GOT3 (cell line): ENCODE data around the gene IBTK.
"Not testable (repeated sequence)": the region's sequence is repeated elsewhere in the genome, so short reads cannot be mapped to it uniquely, and the experiment has no call there.

ENCODE experiments used
- DNase-seq: peaks from one replicate; lab custom pipeline; 2025; ENCODE audit warnings: mixed read lengths; lab: John Stamatoyannopoulos, UW

IBTK gene, protein sequence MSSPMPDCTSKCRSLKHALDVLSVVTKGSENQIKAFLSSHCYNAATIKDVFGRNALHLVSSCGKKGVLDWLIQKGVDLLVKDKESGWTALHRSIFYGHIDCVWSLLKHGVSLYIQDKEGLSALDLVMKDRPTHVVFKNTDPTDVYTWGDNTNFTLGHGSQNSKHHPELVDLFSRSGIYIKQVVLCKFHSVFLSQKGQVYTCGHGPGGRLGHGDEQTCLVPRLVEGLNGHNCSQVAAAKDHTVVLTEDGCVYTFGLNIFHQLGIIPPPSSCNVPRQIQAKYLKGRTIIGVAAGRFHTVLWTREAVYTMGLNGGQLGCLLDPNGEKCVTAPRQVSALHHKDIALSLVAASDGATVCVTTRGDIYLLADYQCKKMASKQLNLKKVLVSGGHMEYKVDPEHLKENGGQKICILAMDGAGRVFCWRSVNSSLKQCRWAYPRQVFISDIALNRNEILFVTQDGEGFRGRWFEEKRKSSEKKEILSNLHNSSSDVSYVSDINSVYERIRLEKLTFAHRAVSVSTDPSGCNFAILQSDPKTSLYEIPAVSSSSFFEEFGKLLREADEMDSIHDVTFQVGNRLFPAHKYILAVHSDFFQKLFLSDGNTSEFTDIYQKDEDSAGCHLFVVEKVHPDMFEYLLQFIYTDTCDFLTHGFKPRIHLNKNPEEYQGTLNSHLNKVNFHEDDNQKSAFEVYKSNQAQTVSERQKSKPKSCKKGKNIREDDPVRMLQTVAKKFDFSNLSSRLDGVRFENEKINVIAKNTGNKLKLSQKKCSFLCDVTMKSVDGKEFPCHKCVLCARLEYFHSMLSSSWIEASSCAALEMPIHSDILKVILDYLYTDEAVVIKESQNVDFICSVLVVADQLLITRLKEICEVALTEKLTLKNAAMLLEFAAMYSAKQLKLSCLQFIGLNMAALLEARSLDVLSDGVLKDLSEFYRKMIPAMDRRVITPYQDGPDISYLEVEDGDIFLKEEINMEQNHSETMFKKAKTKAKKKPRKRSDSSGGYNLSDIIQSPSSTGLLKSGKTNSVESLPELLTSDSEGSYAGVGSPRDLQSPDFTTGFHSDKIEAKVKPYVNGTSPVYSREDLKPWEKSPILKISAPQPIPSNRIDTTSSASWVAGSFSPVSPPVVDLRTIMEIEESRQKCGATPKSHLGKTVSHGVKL (N-terminal part only)

GRCh38 chr6:82247505-82248272 lies at the start of gene IBTK:
Gene IBTK, minus strand, starts transcription at chr6:82247744. Its CDS starts 7,258 bp downstream, at chr6:82240486.
- peak; percentile 91 for DNase-seq

DNA sequence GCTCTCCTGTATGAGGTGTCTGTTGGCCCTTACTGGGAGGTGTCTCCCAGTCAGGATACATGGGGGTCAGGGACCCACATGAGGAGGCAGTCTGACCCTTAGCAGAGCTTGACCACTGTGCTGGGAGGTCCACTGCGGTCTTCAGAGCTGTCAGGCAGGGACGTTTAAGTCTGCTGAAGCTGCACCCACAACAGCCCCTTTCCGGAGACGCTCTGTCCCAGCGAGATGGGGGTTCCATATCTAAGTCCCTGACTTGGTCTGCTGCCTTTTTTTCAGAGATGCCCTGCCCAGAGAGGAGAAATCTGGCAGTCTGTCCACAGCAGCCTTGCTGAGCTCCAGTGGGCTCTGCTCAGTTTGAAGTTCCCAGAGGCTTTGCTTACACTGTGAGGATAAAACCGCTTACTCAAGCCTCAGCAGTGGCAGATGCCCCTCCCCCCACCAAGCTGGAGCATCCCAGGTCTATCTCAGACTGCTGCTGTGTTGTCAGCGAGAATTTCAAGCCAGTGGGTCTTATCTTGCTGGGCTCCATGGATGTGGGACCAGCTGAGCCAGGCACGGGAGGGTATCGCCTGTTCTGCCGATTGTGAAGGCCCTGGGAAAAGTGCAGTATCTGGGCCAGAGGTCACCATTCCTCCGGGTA lies 36.3 kb upstream of the IBTK start:
- DNase-seq = no peak

DNA sequence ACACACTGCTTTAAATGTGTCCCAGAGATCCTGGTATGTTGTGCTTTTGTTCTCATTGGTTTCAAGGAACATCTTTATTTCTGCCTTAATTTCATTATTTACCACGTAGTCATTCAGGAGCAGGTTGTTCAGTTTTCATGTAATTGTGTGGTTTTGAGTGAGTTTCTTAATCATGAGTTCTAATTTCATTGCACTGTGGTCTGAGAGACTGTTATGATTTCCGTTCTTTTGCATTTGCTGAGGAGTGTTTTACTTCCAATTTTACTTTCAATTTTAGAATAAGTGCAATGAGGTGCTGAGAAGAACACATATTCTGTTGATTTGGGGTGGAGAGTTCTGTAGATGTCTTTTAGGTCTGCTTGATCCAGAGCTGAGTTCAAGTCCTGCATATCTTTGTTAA lies 34.0 kb upstream of the IBTK start:
- DNase-seq = not testable (repeated sequence)

DNA sequence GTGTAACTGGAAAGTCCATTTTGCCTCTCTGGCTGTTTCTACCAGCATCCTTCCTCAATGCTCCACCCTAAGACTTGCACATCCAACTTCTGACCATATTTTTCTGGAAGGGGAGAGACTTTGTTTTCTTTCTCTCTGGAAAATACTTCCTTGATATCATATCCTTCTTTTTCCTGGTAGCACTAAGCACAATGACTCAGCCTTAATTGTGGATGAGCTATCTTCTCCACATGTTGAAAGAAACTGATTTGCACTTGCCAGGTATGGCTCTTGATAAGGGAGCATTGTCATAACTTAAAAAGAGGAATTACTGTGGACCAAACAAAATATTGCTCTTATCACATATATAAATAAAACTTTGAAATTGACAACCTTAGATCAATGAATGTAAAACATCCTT lies 30.1 kb upstream of the IBTK start:
- no peak for DNase-seq

GRCh38 chr6:82275686-82276085 lies 28.1 kb upstream of the IBTK start:
- no peak for DNase-seq

GRCh38 chr6:82273295-82273694 lies 25.8 kb upstream of the IBTK start:
- DNase-seq = no peak

- no peak for DNase-seq
These were observed 23.5 kb upstream of the IBTK start for GRCh38 chr6:82270881-82271635.

GRCh38 chr6:82268301-82268846 lies 20.8 kb upstream of the IBTK start:
- no peak for DNase-seq

DNA sequence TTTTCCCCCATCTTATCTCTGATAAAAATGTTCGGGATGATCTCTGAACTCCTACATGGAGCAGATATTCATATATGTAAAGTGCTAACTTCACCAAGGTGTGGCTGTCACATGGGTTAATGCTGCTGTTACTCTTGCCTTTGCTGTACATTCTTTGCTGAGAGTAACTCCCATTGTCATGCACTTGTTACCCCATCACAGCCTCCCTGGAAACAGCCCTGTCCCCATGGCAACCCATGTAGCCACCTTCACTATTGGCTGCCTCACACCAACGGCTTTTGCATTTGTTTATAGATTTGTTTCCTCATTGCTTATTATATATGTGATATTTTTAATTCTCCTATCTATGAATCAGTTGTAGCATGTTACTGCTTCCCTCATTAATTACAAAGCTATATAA lies 17.3 kb upstream of the IBTK start:
- no peak for DNase-seq

DNA sequence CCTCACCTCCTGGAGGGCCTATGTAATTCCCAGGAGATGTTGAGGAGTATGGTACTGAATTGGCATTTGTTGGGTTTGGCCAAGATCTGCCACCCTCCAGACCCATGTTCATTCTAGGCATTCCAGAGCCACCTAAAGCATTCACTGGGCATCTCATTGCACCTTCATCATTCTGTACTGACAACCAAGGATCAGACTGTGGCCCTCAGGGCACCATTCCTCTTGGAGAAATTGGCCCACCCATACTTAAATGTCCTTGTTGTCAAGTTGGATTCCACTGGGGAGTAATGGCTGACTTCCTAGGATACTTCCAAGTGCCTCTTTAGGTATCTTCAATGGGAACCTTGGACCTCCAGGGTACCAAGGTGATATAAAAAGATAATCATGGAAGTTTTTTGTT lies 16.8 kb upstream of the IBTK start:
- no peak for DNase-seq

- DNase-seq = no peak
These were observed 16.4 kb upstream of the IBTK start for GRCh38 chr6:82263916-82264315.

GRCh38 chr6:82260997-82261732 lies 13.6 kb upstream of the IBTK start:
- DNase-seq = no peak

DNA sequence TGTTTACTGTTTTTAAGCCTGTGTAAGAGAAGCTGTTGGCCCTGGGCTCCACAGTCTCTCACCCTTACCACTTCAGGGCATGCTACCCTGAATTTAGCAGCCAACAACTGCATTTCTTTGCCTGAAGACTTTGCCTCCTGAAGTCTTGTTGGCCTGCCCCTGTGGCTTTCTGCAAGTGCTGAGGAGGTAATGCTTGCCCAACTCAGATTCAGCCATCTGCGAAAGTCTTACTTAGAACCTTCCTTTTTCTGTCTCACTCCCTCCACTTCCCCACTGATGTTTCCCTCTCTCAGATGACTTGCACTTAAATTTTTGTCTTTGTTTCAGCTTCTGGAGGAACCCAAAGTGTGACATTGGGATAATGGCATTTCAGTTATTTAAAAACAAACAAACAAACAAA lies 11.8 kb upstream of the IBTK start:
- DNase-seq = no peak

GRCh38 chr6:82257088-82257774 lies 9.7 kb upstream of the IBTK start:
- no peak for DNase-seq

DNA sequence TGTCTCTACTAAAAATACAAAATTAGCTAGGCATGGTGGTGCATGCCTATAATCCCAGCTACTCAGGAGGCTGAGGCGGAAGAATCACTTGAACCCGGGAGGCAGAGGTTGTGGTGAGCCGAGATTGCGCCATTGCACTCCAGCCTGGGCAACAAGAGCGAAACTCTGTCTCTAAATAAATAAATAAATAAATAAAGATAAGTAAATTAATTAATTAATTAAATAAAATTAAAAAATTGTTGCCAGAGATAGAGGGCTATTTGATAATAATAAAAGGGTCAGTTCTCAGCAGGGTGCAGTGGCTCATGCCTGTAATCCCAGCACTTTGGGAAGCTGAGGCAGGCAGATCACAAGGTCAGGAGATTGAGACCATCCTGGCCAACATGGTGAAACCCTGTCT lies 7.2 kb upstream of the IBTK start:
- DNase-seq = not testable (repeated sequence)

DNA sequence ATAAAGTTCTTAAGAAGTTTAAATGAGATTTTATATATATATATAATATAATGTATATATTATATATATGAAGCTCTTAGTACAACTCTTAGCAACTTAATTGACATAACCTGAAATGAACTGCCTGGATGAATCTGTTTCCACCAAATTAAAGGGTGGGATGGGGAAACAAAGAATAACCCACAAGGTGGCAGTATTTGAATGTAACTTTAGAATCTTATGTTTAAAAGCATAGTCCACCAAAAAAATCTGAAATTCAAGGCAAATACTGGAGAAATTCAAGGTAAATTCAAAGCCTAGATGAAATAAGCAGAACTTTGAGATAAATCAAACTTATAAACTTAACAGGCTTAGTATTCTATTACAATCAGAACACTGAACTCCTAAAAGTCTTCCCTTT lies 4.4 kb upstream of the IBTK start:
- no peak for DNase-seq

DNA sequence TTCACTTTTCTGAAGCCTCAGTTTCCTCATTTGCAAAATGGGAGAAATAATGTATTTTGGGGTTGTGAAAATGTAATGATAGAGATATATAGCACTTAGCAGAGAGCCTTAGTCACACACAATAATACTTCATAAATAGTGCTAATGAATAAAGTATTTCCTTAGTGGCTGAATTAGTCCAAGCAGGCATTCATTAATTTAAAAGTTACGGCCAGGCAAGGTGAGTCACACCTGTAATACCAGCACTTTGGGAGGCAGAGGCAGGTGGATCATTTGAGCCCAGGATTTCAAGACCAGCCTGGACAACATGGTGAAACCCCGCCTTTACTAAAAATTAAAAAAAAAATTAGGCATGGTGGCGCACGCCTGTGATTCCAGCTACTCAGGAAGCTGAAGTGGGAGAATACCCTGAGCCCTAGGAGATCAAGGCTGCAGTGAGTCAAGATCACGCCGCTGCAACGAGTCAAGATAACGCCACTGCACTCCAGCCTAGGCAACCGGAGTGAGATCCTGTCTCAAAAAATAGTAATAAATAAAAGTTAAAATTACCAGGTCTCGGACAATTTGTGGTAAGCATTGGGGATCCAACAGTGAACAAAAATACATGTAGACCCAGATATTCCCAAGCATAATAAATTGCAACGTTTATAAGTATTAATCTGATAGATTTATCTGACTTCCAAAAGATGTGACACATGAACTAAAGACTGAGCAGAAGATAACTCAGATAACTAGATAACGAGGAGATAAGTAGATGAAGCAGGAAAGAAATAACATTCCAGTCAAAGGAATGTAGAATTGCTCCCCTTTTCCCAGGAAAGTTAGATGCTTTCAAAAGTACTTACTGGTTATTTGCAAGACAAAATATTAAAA lies 2.1 kb upstream of the IBTK start:
- no peak for DNase-seq

GRCh38 chr6:82248273-82248735 lies 760 bp upstream of the IBTK start:
- no peak for DNase-seq
